HCT116 (cell line): Measurements from ENCODE around the gene RASSF9.

Experiments
- EGR1 ChIP-seq: IDR thresholded peaks from 2 replicates; pipeline ENCODE4 v1.6.1; 2012; ENCODE audit warnings: low read depth
- TF ChIP-seq, protein P1 (sequence below): IDR thresholded peaks from 2 replicates; pipeline ENCODE4 v1.6.1; 2012; ENCODE audit warnings: low read depth

DNA sequence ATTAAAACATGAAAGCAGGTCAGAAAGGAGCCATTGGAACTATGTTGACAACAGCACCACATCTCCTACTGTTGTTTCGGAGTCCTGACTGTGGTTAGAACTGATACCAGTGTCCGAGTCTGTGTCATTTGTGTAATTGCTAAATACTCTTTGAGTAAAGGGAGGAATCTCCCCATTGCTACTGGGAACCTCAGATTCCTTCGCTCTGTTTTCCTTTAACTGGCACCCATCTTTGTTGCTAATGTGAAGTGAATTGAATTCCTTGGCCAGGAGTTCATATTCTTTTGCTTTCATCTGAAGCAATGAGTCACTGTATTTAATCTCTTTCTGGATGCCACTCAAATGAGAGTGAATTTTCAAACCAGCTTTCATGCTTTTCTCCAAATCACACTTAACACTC, 31.5 kb downstream of the RASSF9 start:
- TF ChIP-seq, protein P1, sequence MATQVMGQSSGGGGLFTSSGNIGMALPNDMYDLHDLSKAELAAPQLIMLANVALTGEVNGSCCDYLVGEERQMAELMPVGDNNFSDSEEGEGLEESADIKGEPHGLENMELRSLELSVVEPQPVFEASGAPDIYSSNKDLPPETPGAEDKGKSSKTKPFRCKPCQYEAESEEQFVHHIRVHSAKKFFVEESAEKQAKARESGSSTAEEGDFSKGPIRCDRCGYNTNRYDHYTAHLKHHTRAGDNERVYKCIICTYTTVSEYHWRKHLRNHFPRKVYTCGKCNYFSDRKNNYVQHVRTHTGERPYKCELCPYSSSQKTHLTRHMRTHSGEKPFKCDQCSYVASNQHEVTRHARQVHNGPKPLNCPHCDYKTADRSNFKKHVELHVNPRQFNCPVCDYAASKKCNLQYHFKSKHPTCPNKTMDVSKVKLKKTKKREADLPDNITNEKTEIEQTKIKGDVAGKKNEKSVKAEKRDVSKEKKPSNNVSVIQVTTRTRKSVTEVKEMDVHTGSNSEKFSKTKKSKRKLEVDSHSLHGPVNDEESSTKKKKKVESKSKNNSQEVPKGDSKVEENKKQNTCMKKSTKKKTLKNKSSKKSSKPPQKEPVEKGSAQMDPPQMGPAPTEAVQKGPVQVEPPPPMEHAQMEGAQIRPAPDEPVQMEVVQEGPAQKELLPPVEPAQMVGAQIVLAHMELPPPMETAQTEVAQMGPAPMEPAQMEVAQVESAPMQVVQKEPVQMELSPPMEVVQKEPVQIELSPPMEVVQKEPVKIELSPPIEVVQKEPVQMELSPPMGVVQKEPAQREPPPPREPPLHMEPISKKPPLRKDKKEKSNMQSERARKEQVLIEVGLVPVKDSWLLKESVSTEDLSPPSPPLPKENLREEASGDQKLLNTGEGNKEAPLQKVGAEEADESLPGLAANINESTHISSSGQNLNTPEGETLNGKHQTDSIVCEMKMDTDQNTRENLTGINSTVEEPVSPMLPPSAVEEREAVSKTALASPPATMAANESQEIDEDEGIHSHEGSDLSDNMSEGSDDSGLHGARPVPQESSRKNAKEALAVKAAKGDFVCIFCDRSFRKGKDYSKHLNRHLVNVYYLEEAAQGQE, result no peak
- no peak for TF ChIP-seq EGR1
